ENCODE measurements around the gene EXOC4.

Gene EXOC4

DNA sequence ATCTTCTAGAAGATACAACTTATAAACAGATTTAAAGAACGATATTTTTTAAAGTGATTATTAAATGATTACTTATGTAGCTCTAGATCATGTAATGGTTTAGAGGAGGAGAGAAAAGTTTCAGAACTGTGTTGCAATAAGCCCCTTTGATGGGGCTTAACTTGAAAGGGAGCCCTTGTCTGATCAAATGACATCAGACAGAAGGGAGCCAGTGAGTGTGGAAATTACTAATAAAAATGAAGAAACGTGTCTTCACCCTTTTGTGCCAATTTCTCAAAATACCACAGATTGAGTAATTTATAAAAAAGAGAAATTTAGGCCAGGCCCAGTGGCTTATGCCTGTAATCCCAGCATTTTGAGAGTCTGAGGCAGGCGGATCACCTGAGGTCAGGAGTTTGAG lies 318.2 kb downstream of the EXOC4 start:
- no peak for DNase-seq (ENCODE audit: extremely low spot score)
- TF ChIP-seq, protein P1, sequence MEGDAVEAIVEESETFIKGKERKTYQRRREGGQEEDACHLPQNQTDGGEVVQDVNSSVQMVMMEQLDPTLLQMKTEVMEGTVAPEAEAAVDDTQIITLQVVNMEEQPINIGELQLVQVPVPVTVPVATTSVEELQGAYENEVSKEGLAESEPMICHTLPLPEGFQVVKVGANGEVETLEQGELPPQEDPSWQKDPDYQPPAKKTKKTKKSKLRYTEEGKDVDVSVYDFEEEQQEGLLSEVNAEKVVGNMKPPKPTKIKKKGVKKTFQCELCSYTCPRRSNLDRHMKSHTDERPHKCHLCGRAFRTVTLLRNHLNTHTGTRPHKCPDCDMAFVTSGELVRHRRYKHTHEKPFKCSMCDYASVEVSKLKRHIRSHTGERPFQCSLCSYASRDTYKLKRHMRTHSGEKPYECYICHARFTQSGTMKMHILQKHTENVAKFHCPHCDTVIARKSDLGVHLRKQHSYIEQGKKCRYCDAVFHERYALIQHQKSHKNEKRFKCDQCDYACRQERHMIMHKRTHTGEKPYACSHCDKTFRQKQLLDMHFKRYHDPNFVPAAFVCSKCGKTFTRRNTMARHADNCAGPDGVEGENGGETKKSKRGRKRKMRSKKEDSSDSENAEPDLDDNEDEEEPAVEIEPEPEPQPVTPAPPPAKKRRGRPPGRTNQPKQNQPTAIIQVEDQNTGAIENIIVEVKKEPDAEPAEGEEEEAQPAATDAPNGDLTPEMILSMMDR (IDR thresholded peaks at IDR 0.05; ENCODE audit: control extremely low read depth, extremely low read depth, low read depth, missing control alignments): no peak
- ChIA-PET CTCF (no interaction called here), POLR2A (no interaction called here)

DNA sequence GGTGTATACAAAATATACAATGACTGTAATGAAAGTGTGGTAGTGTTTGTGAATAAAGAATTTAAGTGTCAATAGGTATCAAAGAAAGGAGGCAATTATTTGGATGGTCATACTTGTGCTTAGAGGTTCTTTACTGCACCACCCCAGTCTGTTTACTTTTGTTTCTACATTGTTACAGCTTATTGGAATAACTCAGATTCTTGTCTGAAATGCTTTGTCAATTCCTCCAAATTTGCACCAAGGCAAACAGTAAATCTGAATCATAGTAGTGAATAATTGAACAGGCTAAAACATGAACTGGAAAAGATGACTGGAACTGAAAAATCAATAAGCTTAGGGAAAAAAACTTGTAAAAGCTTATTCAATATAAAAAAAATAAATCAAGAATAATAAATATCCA lies 319.2 kb downstream of the EXOC4 start:
- DNase-seq (ENCODE audit: extremely low spot score): no peak
- POLR2A ChIA-PET: interaction anchor here (0.7 kb wide), 1 partner anchor 508 kb away, joined by 3 read pairs; no protein-coding TSS in a partner anchor
- TF ChIP-seq, protein P1 (IDR thresholded peaks at IDR 0.05; ENCODE audit: control extremely low read depth, extremely low read depth, low read depth, missing control alignments): no peak
- CTCF ChIA-PET: interaction anchor here (0.9 kb wide), 1 partner anchor 11 kb away, joined by 3 read pairs; no protein-coding TSS in a partner anchor

DNA sequence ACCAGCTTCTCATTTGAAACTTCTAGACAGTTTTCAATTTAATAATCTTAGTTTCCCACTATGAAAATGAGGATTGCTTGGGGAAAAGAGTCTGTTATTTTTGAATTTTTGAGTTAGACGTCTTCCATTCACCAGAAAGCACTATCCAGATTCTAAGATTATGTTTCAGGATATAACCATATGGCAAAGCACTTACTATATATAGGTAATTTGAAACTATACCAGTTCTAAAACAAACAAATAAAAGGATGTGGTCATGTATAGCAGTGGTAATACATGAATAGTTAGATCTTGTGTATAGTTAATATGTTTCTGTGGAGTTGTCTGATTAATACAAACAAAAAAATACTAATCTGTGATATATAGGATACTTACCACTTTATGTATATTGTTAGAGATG lies 320.0 kb downstream of the EXOC4 start:
- CTCF ChIA-PET: interaction anchor here (0.9 to 1.7 kb wide), 2 partner anchors 10 to 49 kb away, joined by 3 to 5 read pairs; no protein-coding TSS in a partner anchor
- no peak for DNase-seq (ENCODE audit: extremely low spot score)
- TF ChIP-seq, protein P1 (IDR thresholded peaks at IDR 0.05; ENCODE audit: control extremely low read depth, extremely low read depth, low read depth, missing control alignments): no peak
- POLR2A ChIA-PET: no interaction called here

DNA sequence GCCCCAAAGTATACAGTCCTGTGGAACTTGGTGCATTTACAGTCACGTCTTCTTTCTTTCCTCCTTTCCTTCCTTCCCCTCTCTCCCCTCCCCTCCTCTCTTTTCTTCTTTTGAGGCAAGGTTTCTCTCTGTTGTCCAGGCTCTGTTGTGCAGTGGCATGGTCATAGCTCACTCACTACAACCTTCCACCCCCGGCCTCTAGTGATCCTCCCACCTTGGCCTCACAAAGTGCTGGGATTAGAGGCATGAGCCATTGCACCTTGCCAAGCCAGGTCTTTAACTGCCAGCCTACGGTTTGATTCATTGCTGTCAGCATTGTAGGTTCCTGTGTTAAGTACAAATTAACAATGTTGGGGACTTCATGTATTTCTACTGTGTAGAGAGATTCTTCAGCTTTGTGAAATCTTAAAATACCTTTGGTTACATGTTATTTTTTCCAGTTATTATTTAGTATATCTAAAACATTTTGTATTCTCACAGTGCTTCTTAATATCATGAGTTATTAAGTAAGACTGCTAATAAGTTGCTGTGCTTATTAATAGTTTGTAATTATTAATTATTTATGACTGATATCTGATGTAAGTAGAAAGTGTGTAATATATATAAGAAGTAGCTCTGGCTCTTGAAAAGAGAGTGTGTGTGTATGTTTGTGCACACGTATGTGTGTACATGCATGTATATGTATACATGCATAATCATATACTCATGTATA lies 320.8 kb downstream of the EXOC4 start:
- ChIA-PET POLR2A (no interaction called here), CTCF (interaction anchor here (1.3 to 1.7 kb wide), 2 partner anchors 9 to 48 kb away, joined by 3 to 5 read pairs; no protein-coding TSS in a partner anchor)
- no peak for DNase-seq (ENCODE audit: extremely low spot score)
- TF ChIP-seq, protein P1 (IDR thresholded peaks at IDR 0.05; ENCODE audit: control extremely low read depth, extremely low read depth, low read depth, missing control alignments): no peak

DNA sequence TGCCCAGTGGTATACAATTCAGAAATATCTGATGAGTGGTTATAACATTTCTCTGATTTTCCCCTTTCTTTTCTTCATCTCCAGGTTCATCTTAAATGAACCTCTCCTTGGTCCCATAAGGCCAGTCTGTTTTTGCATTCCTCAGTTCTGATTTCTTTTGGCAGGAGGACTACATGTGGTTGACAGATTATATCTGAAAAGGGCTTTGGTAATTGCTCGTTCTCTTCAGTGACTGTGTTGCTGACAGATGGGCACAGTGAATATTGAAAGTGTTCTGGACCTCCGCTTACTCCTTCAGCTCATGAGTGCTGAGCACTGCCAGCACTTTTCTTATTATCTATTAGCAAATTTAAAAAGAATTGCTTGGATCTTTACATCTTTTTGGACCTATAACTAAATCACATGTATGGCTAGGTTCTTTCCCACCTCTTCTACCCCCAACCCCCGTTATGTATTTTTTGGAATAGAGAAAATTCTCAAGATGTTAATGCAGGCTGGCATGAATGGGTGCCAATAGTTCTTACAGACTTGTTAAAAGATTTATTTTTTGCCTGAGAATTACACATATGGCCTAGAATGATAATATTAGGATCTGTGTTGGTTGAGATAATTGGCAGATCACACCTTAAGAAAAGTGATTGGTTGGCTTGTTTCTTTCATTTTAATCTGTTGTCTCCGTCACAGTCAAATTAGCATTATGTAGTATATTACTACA lies 323.0 kb downstream of the EXOC4 start:
- TF ChIP-seq, protein P1 (IDR thresholded peaks at IDR 0.05; ENCODE audit: control extremely low read depth, extremely low read depth, low read depth, missing control alignments): no peak
- DNase-seq (ENCODE audit: extremely low spot score): no peak
- ChIA-PET CTCF (no interaction called here), POLR2A (no interaction called here)

DNA sequence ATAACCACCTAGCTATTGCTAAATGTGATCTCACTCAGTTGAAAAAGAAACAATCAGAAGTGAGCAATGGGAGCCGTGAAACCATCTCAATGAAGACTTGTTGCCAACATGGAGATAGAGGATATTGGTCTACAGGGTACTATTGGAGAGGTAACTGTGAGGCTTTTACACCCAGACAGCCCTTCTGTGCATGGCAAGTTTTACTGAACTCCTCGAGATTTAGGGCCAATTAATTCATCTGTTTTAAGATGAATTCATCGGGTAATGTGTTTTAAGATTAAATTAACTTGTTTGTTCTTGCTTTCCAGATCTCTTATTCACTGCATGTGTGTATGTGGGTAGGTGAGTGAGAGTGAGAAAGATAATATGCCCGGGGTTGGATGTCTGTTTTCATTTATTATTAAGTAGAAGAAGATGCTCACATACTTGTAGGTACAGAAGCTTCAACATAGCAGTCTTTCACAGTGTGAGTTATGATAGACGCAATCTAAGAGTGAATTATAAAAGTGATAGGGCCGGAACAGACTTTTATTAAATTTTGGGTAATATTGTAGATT lies 323.8 kb downstream of the EXOC4 start:
- ChIA-PET CTCF (no interaction called here), POLR2A (no interaction called here)
- TF ChIP-seq, protein P1 (IDR thresholded peaks at IDR 0.05; ENCODE audit: control extremely low read depth, extremely low read depth, low read depth, missing control alignments): no peak
- DNase-seq (ENCODE audit: extremely low spot score): no peak

Data from GM10248 (cell line).